ENCODE results near the gene C11orf52. TPM values are rescaled to one million over a fixed set of nuclear protein-coding genes. Genes with fewer than 3 reads are reported as not detected.

C11orf52 gene
- total and polyA plus RNA-seq, 2 donors (not counting 3 experiments of a cell fraction or from before 2014, with no cell fraction given), result 0.31 to 0.76 TPM

DNA sequence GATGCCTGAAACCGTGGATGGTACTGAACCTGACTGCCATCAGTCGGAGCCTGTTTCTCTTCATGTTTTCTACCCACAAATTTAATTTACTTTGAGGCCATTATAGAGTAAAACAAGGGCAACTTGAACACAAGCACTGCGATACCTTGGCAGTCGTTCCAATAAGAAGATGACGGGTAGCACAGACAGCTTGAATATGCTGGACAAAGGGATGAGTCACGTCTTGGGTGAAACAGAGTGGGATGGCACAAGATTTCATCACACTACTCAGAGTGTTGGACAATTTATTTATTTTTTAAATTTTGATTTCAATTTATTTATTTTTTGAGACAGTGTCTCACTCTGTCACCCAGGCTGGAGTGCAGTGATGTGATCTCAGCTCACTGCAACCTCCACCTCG, 24.1 kb downstream of the C11orf52 start:
- POLR2A ChIA-PET, result no interaction called here

DNA sequence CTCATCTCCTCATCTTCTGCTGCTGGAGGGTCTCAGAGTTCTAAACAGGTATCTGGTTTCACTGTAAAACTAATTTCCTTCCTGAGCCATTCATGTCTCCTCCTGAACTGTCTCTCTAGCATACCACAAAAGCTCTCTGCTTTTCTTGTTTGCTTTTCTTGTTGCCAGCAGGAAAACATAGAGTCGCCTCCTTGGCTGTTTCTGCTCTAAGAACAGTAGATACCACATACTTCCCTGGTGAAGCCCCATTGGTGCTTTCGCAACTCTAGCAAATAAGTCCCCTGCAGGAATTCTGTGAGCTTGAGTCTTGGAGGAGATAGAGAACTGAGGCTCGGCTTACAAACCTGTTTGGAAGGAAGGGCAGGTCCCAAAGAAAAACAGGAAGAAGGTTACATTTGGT, 25.4 kb downstream of the C11orf52 start:
- CTCF ChIA-PET, result interaction anchor here (0.6 to 3.9 kb wide), 10 partner anchors 8 to 336 kb away, joined by 3 to 19 read pairs (median 8); no protein-coding TSS in a partner anchor
- DNase-seq (ENCODE audit: low read depth, low spot score), result peak; percentile 76
- Histone ChIP-seq H3K4me1 (ENCODE audit: control insufficient read depth, extremely low read depth, insufficient read depth, low read length) (peaks cover 49% of the 10 kb centered on the region), H4K20me1 (replicated peaks; ENCODE audit: control insufficient read depth, extremely low read depth, insufficient read depth, low read length) (no peaks in the 10 kb centered on the region), H3K9ac (replicated peaks; ENCODE audit: extremely low read depth, insufficient read depth, low read length) (peak overlapping the region; percentile 93), H3K27ac (ENCODE audit: insufficient read depth, low read depth, low read length) (peak overlapping the region; percentile 89), H3K36me3 (ENCODE audit: control insufficient read depth in 2 of 2, extremely low read depth in 1 of 2, insufficient read depth in 2 of 2, low read length in 2 of 2) (no peaks in the 10 kb centered on the region), H3K4me2 (ENCODE audit: insufficient read depth, low read length) (peak overlapping the region; percentile 60), H3K27me3 (ENCODE audit: control insufficient read depth in 2 of 2, insufficient read depth in 2 of 2, low read length in 2 of 2) (no peaks in the 10 kb centered on the region), H3K79me2 (ENCODE audit: control insufficient read depth, insufficient read depth, low read length) (peaks cover 15% of the 10 kb centered on the region), H3K4me3 (replicated peaks in 1 of 3; ENCODE audit: insufficient read depth in 1 of 3, low read depth in 1 of 3, low read length in 3 of 3) (no peak overlapping the region), H3K9me1 (replicated peaks; ENCODE audit: control insufficient read depth, extremely low read depth, insufficient read depth, low read length) (no peaks in the 10 kb centered on the region), H3K9me3 (replicated peaks; ENCODE audit: control insufficient read depth, insufficient read depth, low read length) (no peaks in the 10 kb centered on the region), H2AFZ (ENCODE audit: low read depth, low read length) (peak overlapping the region; percentile 8)
- no peak for FAIRE-seq
- POLR2A ChIA-PET, result interaction anchor here (0.9 to 1.2 kb wide), 2 partner anchors 12 to 17 kb away, joined by 3 to 4 read pairs; no protein-coding TSS in a partner anchor
- TSS peak; percentile 94 for BruUV-seq (replicated peaks)
- intact Hi-C loops (cut with micrococcal nuclease) (loop anchor here (1.0 kb wide), 4 partner anchors 17 to 176 kb away; partner anchors contain the start of genes CFAP68 and FDXACB1), dilution Hi-C loops (cut with MboI; ENCODE audit: extremely low pct_ligation_motif_present, low sequenced_read_pairs) (no loop called here)
- TF ChIP-seq, protein P1, sequence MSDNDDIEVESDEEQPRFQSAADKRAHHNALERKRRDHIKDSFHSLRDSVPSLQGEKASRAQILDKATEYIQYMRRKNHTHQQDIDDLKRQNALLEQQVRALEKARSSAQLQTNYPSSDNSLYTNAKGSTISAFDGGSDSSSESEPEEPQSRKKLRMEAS (IDR thresholded peaks at IDR 0.05; ENCODE audit: insufficient read depth, insufficient read length), result no peak
- TF ChIP-seq POLR2AphosphoS5 (IDR thresholded peaks at IDR 0.05; ENCODE audit: insufficient read depth, low read depth, low read length) (no peak), POLR2A (IDR thresholded peaks at IDR 0.05; ENCODE audit: low read depth, low read length) (no peak), JUN (IDR thresholded peaks at IDR 0.05; ENCODE audit: borderline replicate concordance, insufficient read depth, insufficient read length, low read depth) (no peak), MYC (IDR thresholded peaks at IDR 0.05; ENCODE audit: low read depth, low read length) (no peak), EZH2 (IDR thresholded peaks at IDR 0.05; ENCODE audit: borderline replicate concordance, low read depth, low read length, severe bottlenecking) (no peak), GATA2 (IDR thresholded peaks at IDR 0.05; ENCODE audit: insufficient read depth, insufficient read length, low read depth, low read length) (no peak), FOS (IDR thresholded peaks at IDR 0.05; ENCODE audit: borderline replicate concordance, insufficient read depth, low read length) (no peak)
- TF ChIP-seq, protein P2, sequence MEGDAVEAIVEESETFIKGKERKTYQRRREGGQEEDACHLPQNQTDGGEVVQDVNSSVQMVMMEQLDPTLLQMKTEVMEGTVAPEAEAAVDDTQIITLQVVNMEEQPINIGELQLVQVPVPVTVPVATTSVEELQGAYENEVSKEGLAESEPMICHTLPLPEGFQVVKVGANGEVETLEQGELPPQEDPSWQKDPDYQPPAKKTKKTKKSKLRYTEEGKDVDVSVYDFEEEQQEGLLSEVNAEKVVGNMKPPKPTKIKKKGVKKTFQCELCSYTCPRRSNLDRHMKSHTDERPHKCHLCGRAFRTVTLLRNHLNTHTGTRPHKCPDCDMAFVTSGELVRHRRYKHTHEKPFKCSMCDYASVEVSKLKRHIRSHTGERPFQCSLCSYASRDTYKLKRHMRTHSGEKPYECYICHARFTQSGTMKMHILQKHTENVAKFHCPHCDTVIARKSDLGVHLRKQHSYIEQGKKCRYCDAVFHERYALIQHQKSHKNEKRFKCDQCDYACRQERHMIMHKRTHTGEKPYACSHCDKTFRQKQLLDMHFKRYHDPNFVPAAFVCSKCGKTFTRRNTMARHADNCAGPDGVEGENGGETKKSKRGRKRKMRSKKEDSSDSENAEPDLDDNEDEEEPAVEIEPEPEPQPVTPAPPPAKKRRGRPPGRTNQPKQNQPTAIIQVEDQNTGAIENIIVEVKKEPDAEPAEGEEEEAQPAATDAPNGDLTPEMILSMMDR (IDR thresholded peaks at IDR 0.05; ENCODE audit: extremely low read depth in 1 of 2, insufficient read depth in 1 of 2, low read depth in 1 of 2, low read length in 2 of 2), result no peak

More for the DNA sequence above, 24.1 kb downstream of the C11orf52 start:
- TF ChIP-seq POLR2A (IDR thresholded peaks at IDR 0.05; ENCODE audit: low read depth, low read length) (no peak), GATA2 (IDR thresholded peaks at IDR 0.05; ENCODE audit: insufficient read depth, insufficient read length, low read depth, low read length) (no peak), FOS (IDR thresholded peaks at IDR 0.05; ENCODE audit: borderline replicate concordance, insufficient read depth, low read length) (no peak), MYC (IDR thresholded peaks at IDR 0.05; ENCODE audit: low read depth, low read length) (no peak)
- peak overlapping the region; percentile 35 for H3K27ac ChIP-seq (ENCODE audit: insufficient read depth, low read depth, low read length)
- H3K9me1 ChIP-seq (replicated peaks; ENCODE audit: control insufficient read depth, extremely low read depth, insufficient read depth, low read length), result no peaks in the 10 kb centered on the region
- H3K4me3 ChIP-seq (replicated peaks in 1 of 3; ENCODE audit: insufficient read depth in 1 of 3, low read depth in 1 of 3, low read length in 3 of 3), result no peak overlapping the region
- no peak overlapping the region for H2AFZ ChIP-seq (ENCODE audit: low read depth, low read length)
- H3K79me2 ChIP-seq (ENCODE audit: control insufficient read depth, insufficient read depth, low read length), result peaks cover 19% of the 10 kb centered on the region
- H3K9ac ChIP-seq (replicated peaks; ENCODE audit: extremely low read depth, insufficient read depth, low read length), result no peak overlapping the region
- dilution Hi-C loops (cut with MboI; ENCODE audit: extremely low pct_ligation_motif_present, low sequenced_read_pairs), result no loop called here
- BruUV-seq (replicated peaks), result no TSS peak
- no peaks in the 10 kb centered on the region for H3K27me3 ChIP-seq (ENCODE audit: control insufficient read depth in 2 of 2, insufficient read depth in 2 of 2, low read length in 2 of 2)
- H3K4me2 ChIP-seq (ENCODE audit: insufficient read depth, low read length), result no peak overlapping the region
- H3K9me3 ChIP-seq (replicated peaks; ENCODE audit: control insufficient read depth, insufficient read depth, low read length), result no peaks in the 10 kb centered on the region
- no peak for FAIRE-seq
- CTCF ChIA-PET, result interaction anchor here (0.7 to 3.9 kb wide), 6 partner anchors 11 to 852 kb away, joined by 3 to 14 read pairs (median 5); no protein-coding TSS in a partner anchor
- intact Hi-C loops (cut with micrococcal nuclease), result no loop called here
- peaks cover 62% of the 10 kb centered on the region for H3K4me1 ChIP-seq (ENCODE audit: control insufficient read depth, extremely low read depth, insufficient read depth, low read length)
- H3K36me3 ChIP-seq (ENCODE audit: control insufficient read depth in 2 of 2, extremely low read depth in 1 of 2, insufficient read depth in 2 of 2, low read length in 2 of 2), result no peaks in the 10 kb centered on the region
- no peaks in the 10 kb centered on the region for H4K20me1 ChIP-seq (replicated peaks; ENCODE audit: control insufficient read depth, extremely low read depth, insufficient read depth, low read length)
- DNase-seq (ENCODE audit: low read depth, low spot score), result no peak
